Hematopoietic multipotent progenitor cell treated with erythropoietin and hydrocortisone succinate and interleukin-3 and kit ligand, for 8 days (in vitro differentiated cells): ENCODE measurements around the gene ARFRP1.

ENCODE experiments used
- DNase-seq: peaks from one replicate; pipeline ENCODE4 v3.0.0-alpha.2; 2015

The ARFRP1 gene

GRCh38 chr20:63707558-63708300 is at the start of gene ARFRP1, which contains the start of gene ZGPAT:
Gene ARFRP1, minus strand, starts transcription at chr20:63707976. Its CDS starts 885 bp downstream, at chr20:63707091.
Gene ZGPAT, plus strand, starts transcription at chr20:63708039. Its CDS starts 542 bp downstream, at chr20:63708581.
- peak; percentile 85 for DNase-seq

GRCh38 chr20:63756648-63756991 is 48.8 kb upstream of the ARFRP1 start:
- DNase-seq, result no peak

GRCh38 chr20:63755933-63756647 is 48.3 kb upstream of the ARFRP1 start:
- no peak for DNase-seq

- DNase-seq, result no peak
Observed at GRCh38 chr20:63754008-63754407, 46.2 kb upstream of the ARFRP1 start.

GRCh38 chr20:63753381-63753780 is 45.6 kb upstream of the ARFRP1 start:
- no peak for DNase-seq

- DNase-seq, result no peak
Observed at GRCh38 chr20:63752411-63753101, 44.8 kb upstream of the ARFRP1 start.

GRCh38 chr20:63751471-63752271 is 43.9 kb upstream of the ARFRP1 start:
- no peak for DNase-seq

- no peak for DNase-seq
Observed at GRCh38 chr20:63750807-63751470, 43.2 kb upstream of the ARFRP1 start.

GRCh38 chr20:63749597-63750508 is 42.1 kb upstream of the ARFRP1 start:
- no peak for DNase-seq

GRCh38 chr20:63748934-63749270 is 41.1 kb upstream of the ARFRP1 start:
- no peak for DNase-seq

GRCh38 chr20:63748070-63748933 is 40.5 kb upstream of the ARFRP1 start:
- no peak for DNase-seq

GRCh38 chr20:63747622-63748069 is 39.9 kb upstream of the ARFRP1 start:
- DNase-seq, result no peak

GRCh38 chr20:63746751-63747315 is 39.1 kb upstream of the ARFRP1 start:
- no peak for DNase-seq

GRCh38 chr20:63745961-63746731 is 38.4 kb upstream of the ARFRP1 start:
- no peak for DNase-seq

- DNase-seq, result no peak
Observed at GRCh38 chr20:63745424-63745805, 37.6 kb upstream of the ARFRP1 start.

- DNase-seq, result no peak
Observed at GRCh38 chr20:63744574-63745423, 37.0 kb upstream of the ARFRP1 start.

- DNase-seq, result no peak
Observed at GRCh38 chr20:63744158-63744557, 36.4 kb upstream of the ARFRP1 start.
